SK-N-MC (cell line): Measurements from ENCODE around the gene NUP214.
A peak's percentile ranks its signal among the peaks of the same experiment; 100 is the strongest.
"Not testable (repeated sequence)": the region's sequence is repeated elsewhere in the genome, so short reads cannot be mapped to it uniquely, and the experiment has no call there.

ENCODE experiments used
- DNase-seq: peaks from one replicate; pipeline ENCODE4 v3.0.0-alpha.2; 2011; ENCODE audit warnings: low read depth, low spot score
- H3K27ac ChIP-seq: fragments of 200-600 bp; sonication (generic); 2 replicates; pipeline ENCODE4 v1.5.1; 2016; ENCODE audit warnings: mixed run types
- H3K36me3 ChIP-seq: fragments of 200-600 bp; sonication (generic); 2 replicates; pipeline ENCODE4 v1.6.1; 2017; ENCODE audit warnings: antibody characterized with exemption, low read length, mixed read lengths; ENCODE audit not compliant: insufficient read depth
- H3K4me3 ChIP-seq: fragments of 200-600 bp; sonication (generic); 2 replicates; pipeline ENCODE4 v1.5.1; 2016
- H3K9ac ChIP-seq: fragments of 200-600 bp; sonication (generic); 2 replicates; pipeline ENCODE4 v1.8.0; 2017; ENCODE audit warnings: mixed run types, mixed read lengths; ENCODE audit not compliant: insufficient read length
- H3K9me3 ChIP-seq: fragments of 200-600 bp; sonication (generic); 2 replicates; pipeline ENCODE4 v1.6.1; 2017; ENCODE audit warnings: low read depth, mild to moderate bottlenecking, antibody characterized with exemption, low read length, moderate library complexity, mixed read lengths
- EZH2 ChIP-seq: fragments of 200-600 bp; sonication (generic); IDR thresholded peaks from one replicate; pipeline ENCODE4 v1.6.1; 2017; ENCODE audit warnings: antibody characterized with exemption
- FOXP2 ChIP-seq: optimal IDR thresholded peaks from 2 replicates; pipeline ENCODE3; 2011; ENCODE audit warnings: mild to moderate bottlenecking, moderate library complexity; ENCODE audit not compliant: insufficient read depth; ENCODE audit errors: extremely low read length, control extremely low read depth
- POLR2AphosphoS5 ChIP-seq: IDR thresholded peaks from 2 replicates; pipeline ENCODE4 v1.6.1; 2012; ENCODE audit warnings: mild to moderate bottlenecking, low read depth, low read length, borderline replicate concordance

The NUP214 gene

GRCh38 chr9:131259916-131260597 lies 134.7 kb downstream of the NUP214 start:
- no peaks in the 10 kb centered on the region for H3K9me3 ChIP-seq
- TF ChIP-seq EZH2 = no peak
- TF ChIP-seq POLR2AphosphoS5 = no peak
- no peak for TF ChIP-seq FOXP2
- no peaks in the 10 kb centered on the region for H3K36me3 ChIP-seq
- no peak for DNase-seq
- peak overlapping the region; percentile 39; the same call in 1 of the 2 replicates for H3K27ac ChIP-seq
- peak overlapping the region; percentile 35 for H3K9ac ChIP-seq
- H3K4me3 ChIP-seq = no peak overlapping the region

- no peak overlapping the region for H3K9ac ChIP-seq
- H3K4me3 ChIP-seq = no peak overlapping the region
- H3K36me3 ChIP-seq = no peaks in the 10 kb centered on the region
- H3K9me3 ChIP-seq = no peaks in the 10 kb centered on the region
- TF ChIP-seq FOXP2 = no peak
- no peak for TF ChIP-seq POLR2AphosphoS5
- no peak for TF ChIP-seq EZH2
- no peak for DNase-seq
- no peak overlapping the region for H3K27ac ChIP-seq
Observed at GRCh38 chr9:131260751-131261452, 135.5 kb downstream of the NUP214 start.

- Histone ChIP-seq H3K36me3 (no peaks in the 10 kb centered on the region), H3K4me3 (no peak overlapping the region), H3K27ac (no peak overlapping the region), H3K9ac (no peak overlapping the region), H3K9me3 (no peaks in the 10 kb centered on the region)
- no peak for TF ChIP-seq POLR2AphosphoS5
- TF ChIP-seq FOXP2 = no peak
- no peak for TF ChIP-seq EZH2
- DNase-seq = no peak
Observed at GRCh38 chr9:131262327-131263032, 137.1 kb downstream of the NUP214 start.

GRCh38 chr9:131263033-131263343 lies 137.6 kb downstream of the NUP214 start:
- H3K27ac ChIP-seq, H3K36me3 ChIP-seq, H3K4me3 ChIP-seq, H3K9me3 ChIP-seq, H3K9ac ChIP-seq, DNase-seq: not testable (repeated sequence)

- Histone ChIP-seq H3K27ac (no peak overlapping the region), H3K36me3 (no peaks in the 10 kb centered on the region)
Observed at GRCh38 chr9:131263701-131264100, 138.3 kb downstream of the NUP214 start.

GRCh38 chr9:131264231-131264630 lies 138.8 kb downstream of the NUP214 start:
- Histone ChIP-seq H3K36me3 (no peaks in the 10 kb centered on the region), H3K27ac (no peak overlapping the region), H3K9me3 (no peaks in the 10 kb centered on the region), H3K4me3 (no peak overlapping the region), H3K9ac (no peak overlapping the region)
- no peak for DNase-seq
- TF ChIP-seq POLR2AphosphoS5 = no peak
- no peak for TF ChIP-seq FOXP2
- no peak for TF ChIP-seq EZH2

More at GRCh38 chr9:131263701-131264100, 138.3 kb downstream of the NUP214 start:
- DNase-seq = no peak
- H3K4me3 ChIP-seq = no peak overlapping the region
- TF ChIP-seq FOXP2 (no peak), POLR2AphosphoS5 (no peak), EZH2 (no peak)
- no peaks in the 10 kb centered on the region for H3K9me3 ChIP-seq
- no peak overlapping the region for H3K9ac ChIP-seq

GRCh38 chr9:131266266-131267229 lies 141.2 kb downstream of the NUP214 start:
- TF ChIP-seq FOXP2 (no peak), EZH2 (no peak), POLR2AphosphoS5 (no peak)
- H3K9ac ChIP-seq = no peak overlapping the region

GRCh38 chr9:131270171-131271015 lies 145.0 kb downstream of the NUP214 start:
- DNase-seq = no peak
- Histone ChIP-seq H3K27ac (no peak overlapping the region), H3K9ac (no peak overlapping the region)

More at GRCh38 chr9:131266266-131267229, 141.2 kb downstream of the NUP214 start:
- Histone ChIP-seq H3K9me3 (no peaks in the 10 kb centered on the region), H3K4me3 (no peak overlapping the region), H3K27ac (no peak overlapping the region), H3K36me3 (no peaks in the 10 kb centered on the region)
- no peak for DNase-seq

GRCh38 chr9:131271016-131271273 lies 145.6 kb downstream of the NUP214 start:
- H3K27ac ChIP-seq, H3K9ac ChIP-seq, H3K9me3 ChIP-seq, DNase-seq, H3K4me3 ChIP-seq, H3K36me3 ChIP-seq: not testable (repeated sequence)

More at GRCh38 chr9:131270171-131271015, 145.0 kb downstream of the NUP214 start:
- Histone ChIP-seq H3K4me3 (no peak overlapping the region), H3K36me3 (no peaks in the 10 kb centered on the region), H3K9me3 (no peaks in the 10 kb centered on the region)
- TF ChIP-seq EZH2 (no peak), FOXP2 (no peak), POLR2AphosphoS5 (no peak)
